ENCODE results near the gene RPS15. TPM values are rescaled to one million over a fixed set of nuclear protein-coding genes. Genes with fewer than 3 reads are reported as not detected.
"Not testable (repeated sequence)": the region's sequence is repeated elsewhere in the genome, so short reads cannot be mapped to it uniquely, and the experiment has no call there.

The RPS15 gene
- polyA plus RNA-seq, 3 donors, result 540 to 667 (median 584) TPM

DNA sequence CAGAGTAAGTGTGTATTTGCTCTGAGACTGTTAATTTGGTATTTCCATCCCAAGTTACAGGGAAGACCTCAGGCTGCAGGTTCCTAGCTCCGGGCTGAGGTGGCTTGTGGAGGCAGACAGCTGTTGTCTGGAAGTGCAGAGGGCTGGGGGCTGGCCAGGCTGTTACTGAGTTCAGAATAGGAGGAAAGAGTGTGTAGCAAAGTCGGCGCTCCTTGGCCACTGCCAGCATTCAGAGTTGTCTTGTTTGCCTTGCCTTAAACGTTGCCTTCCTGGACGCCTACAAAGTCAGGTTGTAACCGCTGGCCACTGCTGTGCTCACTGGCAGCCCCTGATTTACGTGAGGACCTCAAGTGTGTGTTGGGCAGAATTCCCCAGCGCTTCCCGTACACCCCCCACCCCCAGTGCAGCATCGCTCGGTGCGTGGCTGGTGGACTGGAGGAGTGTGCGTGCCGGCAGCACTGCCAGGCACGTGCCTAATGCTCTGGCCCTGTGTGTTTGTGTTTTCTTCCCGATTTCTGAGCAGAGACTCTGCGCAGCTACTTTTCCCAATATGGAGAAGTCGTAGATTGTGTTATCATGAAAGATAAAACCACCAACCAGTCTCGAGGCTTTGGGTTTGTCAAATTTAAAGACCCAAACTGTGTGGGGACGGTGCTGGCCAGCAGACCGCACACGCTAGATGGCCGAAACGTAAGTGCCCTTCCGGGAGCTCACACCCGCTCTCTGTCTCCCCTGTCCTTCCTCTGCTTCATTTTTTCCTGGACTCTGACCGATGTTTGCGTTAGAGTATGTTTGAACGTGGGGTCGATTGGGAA is 20.3 kb upstream of the RPS15 start:
- no peak for DNase-seq (ENCODE audit: low read depth in 3 of 3, low spot score in 2 of 3)

DNA sequence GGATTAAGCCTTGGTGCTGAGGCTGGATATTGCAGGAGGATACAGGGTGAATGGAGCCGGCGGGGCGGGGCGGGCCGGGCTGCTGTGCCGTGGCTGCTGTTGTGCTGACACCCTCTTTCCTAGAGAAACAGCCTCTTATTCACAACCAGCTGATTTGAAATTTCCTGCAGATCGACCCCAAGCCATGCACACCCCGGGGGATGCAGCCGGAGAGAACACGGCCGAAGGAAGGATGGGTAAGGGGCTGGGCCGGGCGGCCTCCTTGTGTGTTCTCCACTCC is 19.8 kb upstream of the RPS15 start:
- DNase-seq (ENCODE audit: low read depth in 3 of 3, low spot score in 2 of 3), result no peak

DNA sequence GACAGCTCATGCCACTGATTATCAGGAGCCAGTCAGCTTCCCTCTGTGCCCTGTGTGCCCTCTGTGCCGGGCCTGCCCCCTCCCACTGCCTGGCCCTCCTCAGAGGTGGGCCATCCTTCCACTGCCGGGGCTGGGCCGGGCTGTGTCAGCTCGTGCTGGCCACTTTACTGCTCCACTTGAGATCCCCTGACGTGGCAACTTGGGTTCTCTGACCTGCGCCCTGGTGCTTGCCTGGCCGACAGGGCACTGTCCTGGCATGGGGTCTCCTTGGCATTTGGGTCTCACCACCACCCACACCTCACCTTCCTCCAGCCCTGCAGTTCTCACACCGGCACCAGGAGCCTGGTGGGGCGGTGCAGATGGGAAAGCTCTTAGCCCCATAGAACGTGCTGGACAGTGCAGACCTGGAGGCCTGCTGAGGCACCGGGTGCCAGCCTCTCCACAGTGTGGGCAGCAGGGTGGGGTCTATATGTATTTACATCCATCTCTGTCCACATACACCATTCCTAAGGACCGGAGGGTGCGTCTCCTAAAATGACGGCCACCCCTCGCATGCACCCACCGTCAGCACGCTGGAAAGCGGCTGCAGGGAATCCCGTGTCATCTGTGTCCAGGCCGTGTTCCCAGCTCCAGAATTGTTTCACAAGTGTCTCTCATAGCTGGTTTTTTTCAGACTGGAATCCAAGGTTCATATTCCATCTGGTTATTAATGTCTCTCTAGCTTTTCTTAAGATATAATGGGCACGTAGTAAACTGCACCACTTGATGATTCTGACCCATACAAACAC is 19.1 kb upstream of the RPS15 start:
- DNase-seq (ENCODE audit: low read depth in 3 of 3, low spot score in 2 of 3), result no peak

DNA sequence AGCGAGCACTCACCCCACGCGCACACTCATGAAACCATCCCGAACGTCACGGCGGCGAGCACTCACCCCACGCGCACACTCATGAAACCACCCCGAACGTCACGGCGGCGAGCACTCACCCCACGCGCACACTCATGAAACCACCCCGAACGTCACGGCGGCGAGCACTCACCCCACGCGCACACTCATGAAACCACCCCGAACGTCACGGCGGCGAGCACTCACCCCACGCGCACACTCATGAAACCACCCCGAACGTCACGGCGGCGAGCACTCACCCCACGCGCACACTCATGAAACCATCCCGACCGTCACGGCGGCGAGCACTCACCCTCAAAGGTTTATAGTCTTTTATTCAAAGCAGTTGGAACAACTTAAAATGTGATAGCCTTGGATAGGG is 18.1 kb upstream of the RPS15 start:
- not testable (repeated sequence) for DNase-seq (ENCODE audit: low read depth in 3 of 3, low spot score in 2 of 3)

DNA sequence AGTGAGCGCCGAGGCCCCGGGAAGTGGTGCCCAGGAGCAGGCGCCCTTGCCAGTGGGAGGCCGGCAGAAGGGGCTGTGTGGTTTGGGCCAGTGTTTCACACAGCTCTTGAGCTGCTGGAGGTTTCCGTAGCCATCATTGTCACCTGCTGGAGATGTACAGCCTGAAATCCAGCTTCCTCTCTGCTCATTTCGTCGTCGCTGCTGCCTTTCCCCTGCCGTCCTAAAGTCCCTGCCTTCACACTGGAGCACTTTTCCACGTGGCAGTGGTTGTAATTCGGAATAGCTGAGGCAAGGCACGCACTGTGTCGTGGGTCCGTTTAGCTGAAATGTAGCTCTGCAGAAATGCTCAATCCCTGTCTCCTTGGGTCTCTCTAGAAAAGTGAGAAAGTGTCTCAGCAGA is 17.6 kb upstream of the RPS15 start:
- DNase-seq (ENCODE audit: low read depth in 3 of 3, low spot score in 2 of 3), result no peak

DNA sequence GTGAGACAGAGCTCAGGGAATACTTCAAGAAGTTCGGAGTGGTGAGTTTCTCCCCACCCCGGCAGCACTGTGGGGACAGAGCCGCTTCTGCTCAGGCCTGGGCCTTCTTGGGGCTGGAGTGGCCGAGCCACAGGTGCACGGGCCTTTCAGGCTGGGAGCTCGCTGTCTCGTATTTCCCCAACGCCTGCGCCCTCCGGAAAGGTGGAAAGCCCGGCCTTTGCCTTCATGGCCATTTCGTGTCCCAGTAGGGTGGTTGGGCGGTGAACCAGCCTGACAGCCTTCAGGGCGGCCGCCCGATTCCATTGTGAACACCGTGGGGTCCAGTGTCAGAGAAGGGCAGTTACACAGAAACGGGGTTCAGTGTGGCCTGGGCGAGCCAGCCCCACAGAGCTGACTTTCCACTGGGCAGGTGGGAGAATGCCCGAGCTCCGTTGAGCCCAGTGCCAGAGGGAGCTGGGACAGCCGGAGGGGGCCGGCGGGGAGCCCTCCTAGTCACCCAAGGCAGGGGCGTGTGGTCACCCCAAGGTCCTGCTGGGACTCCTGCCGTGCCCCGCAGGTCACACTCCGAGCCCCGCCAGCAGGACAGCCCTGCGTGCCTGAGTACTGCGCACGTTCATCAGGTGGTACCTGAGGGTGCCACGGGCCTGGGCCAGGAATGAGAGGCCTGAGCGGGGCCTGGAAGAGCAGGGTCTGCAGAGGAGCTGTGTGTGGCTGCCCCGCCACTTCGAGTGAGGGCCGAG is 16.8 kb upstream of the RPS15 start:
- DNase-seq (ENCODE audit: low read depth in 3 of 3, low spot score in 2 of 3), result no peak

DNA sequence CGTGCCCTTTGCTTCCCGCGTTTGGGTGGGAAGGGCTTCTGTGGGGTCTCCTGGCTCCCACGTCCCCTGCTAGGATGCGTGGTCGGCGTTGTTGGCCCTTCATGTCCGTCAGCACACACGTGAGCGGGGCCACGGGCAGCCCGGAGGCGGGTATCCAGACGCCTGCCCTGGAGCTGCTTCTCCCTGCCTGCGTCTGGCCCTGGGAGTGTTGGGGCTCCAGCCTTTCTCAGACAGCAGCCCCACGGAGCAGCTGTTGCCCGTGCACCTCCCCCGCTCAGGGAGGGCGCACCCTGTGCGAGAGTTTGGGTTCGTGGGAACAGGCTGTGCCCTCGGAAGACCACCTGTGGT is 16.3 kb upstream of the RPS15 start:
- DNase-seq (ENCODE audit: low read depth in 3 of 3, low spot score in 2 of 3), result no peak

DNA sequence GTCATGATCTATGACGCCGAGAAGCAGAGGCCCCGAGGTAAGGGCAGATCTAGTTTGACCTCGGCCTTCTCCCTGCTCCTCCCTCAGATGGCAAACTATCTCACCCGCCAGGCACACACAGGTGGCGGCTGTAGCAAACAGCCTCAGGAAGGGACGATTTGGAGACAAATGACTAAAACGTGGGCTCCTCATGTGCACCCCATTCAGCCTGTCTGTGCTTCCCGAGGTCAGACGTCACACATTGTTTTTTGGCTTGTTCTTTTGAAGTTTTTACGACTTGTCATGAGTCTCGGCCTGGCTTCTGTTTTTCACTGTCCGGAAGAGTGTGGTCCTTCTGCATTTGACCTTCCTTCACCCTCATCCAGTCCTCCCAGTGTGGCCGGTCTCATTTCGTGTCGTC is 15.8 kb upstream of the RPS15 start:
- DNase-seq (ENCODE audit: low read depth in 3 of 3, low spot score in 2 of 3), result no peak

DNA sequence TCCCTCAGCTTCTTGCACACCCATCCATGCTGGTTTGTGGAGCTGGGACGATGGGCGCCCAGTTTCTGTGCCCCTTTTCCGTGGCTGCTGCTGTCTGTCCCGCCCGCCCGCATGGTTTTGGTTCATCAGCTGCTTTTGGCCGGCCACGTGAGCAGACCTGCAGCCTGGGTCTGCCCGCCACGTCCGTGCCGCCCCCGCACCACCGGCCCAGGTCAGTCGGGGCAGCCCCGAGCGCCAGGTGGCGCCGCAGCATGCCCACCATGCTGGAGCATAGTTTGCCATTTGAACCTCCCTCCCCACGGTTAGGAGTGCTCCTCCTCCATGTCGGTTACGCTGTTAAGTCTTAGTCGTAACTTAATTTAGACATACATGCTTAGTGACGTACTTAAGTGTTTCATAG is 15.3 kb upstream of the RPS15 start:
- DNase-seq (ENCODE audit: low read depth in 3 of 3, low spot score in 2 of 3), result no peak

DNA sequence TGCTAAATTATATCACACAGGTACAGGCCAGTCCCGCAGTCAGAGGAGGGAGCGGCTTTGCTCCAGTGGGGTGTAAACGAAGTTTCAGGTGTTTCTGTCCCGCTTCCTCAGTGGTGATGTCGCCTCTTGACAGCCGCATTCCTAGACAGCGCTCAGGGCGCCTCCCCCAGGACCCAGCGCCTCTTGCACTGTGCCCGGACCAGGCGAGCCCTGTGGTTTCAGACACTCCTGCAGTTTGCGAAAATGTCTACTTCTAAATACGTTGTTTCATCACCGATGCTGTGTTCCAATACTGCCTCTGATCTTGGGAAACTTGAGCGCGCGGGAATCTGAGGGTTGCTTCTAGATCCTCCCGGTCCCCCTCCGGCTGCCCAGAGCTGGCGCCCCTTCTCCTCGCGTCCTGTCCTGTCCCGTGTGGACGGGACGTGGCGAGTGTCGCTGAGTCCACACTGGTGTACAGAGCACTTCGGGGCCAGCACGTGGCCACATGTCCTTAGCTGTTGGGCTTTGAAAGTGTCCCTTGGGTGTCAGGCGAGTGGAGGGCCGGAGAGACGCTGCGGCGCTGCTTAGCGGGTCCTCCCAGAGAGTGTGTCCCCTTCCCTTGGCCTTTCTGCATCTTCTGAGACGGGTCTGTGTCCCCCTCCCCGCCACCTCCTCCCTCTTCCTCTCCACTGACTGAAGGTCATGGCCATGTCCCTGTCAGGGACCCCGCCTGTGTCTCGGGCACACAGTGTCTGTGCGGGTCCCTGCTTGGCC is 14.6 kb upstream of the RPS15 start:
- DNase-seq (ENCODE audit: low read depth in 3 of 3, low spot score in 2 of 3), result no peak

DNA sequence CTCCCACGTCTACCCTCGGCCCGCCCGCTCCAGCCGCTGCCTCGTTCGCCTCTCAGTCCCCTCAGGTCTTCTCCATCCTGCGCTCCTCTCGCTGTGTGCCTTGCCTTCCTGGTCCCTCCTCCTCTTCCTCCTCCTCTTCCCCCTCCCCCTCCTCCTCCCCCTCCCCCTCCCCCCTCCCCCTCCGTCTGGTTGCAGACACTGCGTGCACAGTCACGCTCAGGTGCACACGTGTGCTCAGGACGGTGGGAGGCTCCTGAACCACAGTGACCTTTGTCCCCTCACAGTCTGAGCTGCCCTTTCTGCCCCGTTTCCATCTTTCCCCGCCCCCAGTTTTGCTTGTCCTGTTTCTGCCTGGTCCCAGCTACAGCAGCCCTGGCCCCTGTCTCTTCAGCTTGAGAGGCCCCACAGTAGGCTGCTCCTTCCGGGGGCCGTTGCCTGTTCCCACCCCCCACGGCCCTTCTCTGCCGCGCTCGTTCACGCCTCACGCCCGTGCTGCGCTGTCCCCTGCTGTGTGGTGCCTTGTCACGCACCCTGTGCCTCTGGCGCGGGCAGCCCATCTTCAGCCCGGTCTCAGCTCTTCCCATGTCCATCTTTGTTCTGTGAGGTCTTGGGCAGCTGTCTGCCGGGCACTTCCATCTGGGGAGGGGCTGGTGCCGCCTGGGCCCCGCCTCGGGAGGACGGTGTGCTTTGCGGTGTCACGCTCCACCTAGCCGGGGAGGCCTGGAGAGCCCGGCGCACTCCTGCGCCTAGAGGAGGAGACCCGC is 13.8 kb upstream of the RPS15 start:
- no peak for DNase-seq (ENCODE audit: low read depth in 3 of 3, low spot score in 2 of 3)

DNA sequence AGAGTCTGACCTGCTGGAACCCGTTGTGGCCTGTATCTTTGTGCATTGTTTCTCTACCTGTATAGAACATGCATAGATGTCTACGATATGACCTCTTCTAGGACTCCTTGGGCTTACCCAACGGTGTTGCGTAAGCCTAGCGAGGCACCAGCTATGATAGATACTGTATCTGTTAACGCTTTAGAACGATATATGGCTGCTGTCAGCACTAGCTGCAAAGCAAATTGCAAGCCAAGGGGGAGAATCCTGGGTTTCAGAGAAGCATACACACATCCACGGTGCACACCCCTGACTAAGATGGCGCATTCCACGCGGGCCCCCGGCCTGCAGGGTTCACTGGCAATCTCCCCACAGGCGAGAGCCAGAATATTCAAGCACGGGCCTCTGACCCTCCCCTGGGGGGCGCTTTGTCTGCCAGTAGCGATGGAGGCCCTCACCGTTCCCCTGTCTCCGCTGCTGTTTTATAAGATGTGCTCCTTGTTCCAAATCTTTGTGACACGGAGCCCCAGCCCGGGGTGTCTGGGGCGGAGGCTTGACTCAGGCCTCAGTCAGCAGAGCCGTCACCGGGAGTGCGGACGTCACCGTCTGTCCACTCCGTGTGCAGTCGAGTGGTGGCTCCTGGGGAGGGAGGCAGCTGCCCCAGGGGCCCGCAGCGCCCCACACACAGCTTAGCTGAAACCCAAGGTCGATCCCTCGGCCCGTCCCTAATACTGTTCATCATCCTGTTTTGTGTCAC is 12.9 kb upstream of the RPS15 start:
- no peak for DNase-seq (ENCODE audit: low read depth in 3 of 3, low spot score in 2 of 3)

DNA sequence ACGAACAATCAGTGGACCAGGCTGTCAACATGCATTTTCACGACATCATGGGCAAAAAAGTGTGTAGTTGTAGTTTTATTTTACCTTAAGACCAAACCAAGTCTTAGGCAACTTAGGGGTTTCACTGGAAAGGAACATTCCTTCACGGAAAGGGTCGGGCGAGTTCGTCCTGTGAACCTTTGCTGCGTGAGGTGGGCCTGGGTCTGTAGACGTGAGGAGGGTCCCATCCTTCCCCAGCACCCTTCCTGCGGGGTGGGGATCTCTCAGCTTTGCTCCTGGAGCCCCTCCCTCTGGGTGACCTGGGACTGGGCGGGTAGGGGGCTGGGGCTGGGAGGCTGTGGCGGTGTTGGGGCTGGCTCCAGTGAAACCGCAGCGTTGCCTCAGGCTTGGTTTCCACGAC is 12.3 kb upstream of the RPS15 start:
- no peak for DNase-seq (ENCODE audit: low read depth in 3 of 3, low spot score in 2 of 3)

DNA sequence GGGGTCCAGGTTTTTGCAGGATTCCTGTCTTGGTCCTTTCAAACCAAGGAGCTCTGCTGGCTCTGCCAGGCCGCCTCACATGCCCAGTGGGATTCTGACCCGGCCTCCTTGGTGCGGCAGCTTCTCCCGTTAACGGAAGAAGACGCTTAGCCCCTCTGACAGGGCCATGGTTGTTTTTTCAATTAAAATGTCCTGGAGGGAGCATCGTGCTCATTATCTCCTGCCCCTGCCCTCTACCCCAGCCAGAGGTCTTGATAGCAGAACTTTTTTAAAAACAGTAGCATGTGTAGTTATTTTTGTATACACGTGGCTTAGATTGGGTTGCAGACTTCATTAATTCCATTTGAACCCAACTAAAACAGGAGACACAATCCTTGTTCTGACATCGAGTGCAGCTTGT is 11.5 kb upstream of the RPS15 start:
- DNase-seq (ENCODE audit: low read depth in 3 of 3, low spot score in 2 of 3), result no peak

DNA sequence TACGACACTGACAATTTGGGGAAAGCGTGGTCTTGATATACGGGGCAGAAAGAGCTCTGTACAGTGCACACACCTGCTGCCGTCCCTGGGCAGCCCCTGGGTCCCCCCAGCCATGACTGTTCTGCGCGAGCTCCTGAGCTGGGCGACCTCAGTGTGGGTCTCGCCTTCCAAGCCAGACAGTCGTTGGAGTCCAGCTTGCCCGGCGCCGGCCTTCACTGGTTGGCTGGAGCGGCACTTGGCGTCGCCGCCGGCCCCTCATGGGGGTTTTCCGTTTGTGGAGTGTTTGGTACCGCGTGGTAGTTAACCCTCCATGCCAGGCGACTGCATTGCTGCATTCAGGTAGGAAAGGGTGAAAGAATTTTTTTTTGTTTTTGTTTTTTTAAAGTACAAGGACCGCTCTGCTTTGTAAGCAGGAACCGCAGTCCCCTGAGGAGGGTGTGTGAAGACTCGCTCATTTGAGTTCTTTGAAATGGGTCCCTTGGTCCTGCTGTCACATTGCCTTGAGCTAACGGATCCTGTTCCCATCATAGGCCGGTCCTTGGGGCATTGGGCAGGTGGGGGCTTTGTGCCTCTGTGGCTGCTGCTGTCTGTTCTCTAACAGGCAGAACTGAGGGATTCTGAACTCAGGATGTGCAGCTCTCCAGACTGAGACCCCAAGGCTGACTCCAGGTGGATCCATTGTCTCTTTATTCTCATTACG is 10.8 kb upstream of the RPS15 start:
- DNase-seq (ENCODE audit: low read depth in 3 of 3, low spot score in 2 of 3), result no peak

DNA sequence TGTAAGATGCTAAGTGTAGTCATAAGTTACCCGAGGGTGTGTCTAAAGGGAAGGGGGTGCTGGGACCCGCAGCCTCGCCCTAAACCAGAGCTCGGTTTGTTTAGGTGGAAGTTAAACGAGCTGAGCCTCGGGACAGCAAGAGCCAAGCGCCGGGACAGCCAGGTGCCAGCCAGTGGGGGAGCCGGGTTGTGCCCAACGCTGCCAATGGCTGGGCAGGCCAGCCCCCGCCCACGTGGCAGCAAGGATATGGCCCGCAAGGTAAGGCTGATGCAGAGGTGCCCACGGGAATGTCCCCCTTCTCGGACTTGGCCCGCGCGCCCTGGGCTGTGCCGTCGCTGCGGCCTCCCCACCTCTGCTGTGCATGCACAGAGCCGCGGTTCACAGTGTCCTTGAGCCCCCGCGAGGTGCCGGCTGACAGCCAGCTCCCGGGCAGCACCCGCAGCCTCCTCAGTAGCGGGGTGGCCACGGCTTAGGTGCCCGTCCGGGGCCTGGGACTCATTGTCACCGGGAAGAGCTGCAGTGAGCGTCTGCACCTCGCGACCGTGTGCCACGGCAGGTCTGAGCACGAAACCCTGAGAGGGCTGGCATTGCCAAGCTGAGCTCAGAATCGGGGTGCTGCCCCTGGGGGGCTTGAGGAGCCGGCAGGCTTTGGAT is 9.3 kb upstream of the RPS15 start:
- DNase-seq (ENCODE audit: low read depth in 3 of 3, low spot score in 2 of 3), result no peak

DNA sequence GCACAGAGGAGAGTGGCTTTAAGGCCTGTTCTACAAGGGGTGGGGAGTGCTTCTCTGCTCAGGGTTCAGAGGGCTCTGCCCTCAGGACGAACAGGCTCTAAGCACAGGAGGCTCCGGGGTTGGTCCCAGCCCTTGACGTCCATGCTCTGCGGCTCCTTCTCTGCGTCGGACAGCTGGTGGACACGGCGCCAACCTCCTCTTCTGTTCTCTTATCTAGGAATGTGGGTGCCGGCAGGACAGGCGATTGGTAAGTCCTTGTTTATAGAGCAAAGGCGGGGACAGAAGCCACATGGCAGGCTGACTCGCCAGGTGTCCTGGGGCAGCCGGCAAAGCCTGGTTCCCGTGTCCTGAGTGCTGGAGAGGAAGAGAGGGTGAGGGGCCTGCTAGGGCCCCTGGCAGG is 8.4 kb upstream of the RPS15 start:
- DNase-seq (ENCODE audit: low read depth in 3 of 3, low spot score in 2 of 3), result no peak

DNA sequence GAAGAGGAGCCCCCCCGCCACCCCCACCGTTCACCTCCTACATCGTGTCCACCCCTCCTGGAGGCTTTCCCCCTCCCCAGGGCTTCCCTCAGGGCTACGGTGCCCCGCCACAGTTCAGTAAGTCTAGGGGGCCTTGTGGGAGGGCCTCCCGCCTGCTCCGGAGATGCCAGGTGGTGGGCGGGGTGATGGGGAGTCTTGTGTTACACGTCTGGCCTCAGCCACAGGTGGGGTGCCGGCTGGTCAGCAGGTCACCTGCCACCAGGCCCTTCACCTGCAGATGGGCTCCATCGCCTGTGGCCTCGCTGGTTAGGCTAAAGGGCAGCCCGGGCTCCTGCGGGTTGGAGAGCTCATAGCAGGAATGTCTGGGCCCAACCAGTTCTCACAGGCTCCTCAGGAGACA is 8.0 kb upstream of the RPS15 start:
- DNase-seq (ENCODE audit: low read depth in 3 of 3, low spot score in 2 of 3), result no peak

Data from right renal cortex interstitium (tissue), 3 donors.